K562 (cell line): ENCODE measurements around the gene BST1. TPM values are rescaled to one million over a fixed set of nuclear protein-coding genes. Genes with fewer than 3 reads are reported as not detected.

Source experiments
- ATAC-seq: fragments of 200-7000 bp; cut with Tn5 transposase; 3 replicates; pipeline ENCODE4 v1.9.1; 2020; ENCODE audit warnings: moderate library complexity
- BruUV-seq: library from RNA; stranded (reverse); fragments of 400-500 nt; replicated peaks from 2 replicates; lab custom pipeline; 2021; lab: Mats Ljungman, UMichigan
- CTCF ChIA-PET: fragments of 300-600 bp; formaldehyde crosslinking; extraction: SDS; loops from one replicate; lab custom pipeline; 2021; ENCODE audit warnings: low intra/inter-chr PET ratio; lab: Yijun Ruan, JAX
- POLR2A ChIA-PET: fragments of 300-600, 350-650 bp; sonication (Branson Sonifier 250); formaldehyde crosslinking; extraction: SDS; loops from one replicate; lab custom pipeline; 2021; ENCODE audit warnings: antibody characterized with exemption, inconsistent platforms; lab: Yijun Ruan, JAX
- DNase-seq, 4 experiments: peaks; one replicate each; pipeline versions ENCODE4 v3.0.0 to v3.0.0-alpha.2; 2011 to 2018; ENCODE audit warnings: low spot score in 3 of 4, mixed read lengths in 3 of 4; ENCODE audit errors: extremely low read depth in 1 of 4
- FAIRE-seq: peaks from 2 replicates; lab custom pipeline; 2011; peaks lifted over from hg19 to GRCh38; lab: Jason Lieb, UNC
- H2AFZ ChIP-seq: 2 replicates; pipeline ENCODE4 v1.6.0; 2011; ENCODE audit warnings: low read depth, low read length, control low read depth, inconsistent platforms
- H3K27ac ChIP-seq: fragments of 200-600 bp; 3 replicates; pipeline ENCODE4 v1.8.0; 2011; ENCODE audit warnings: low read depth, mild to moderate bottlenecking, control low read depth, inconsistent platforms, low read length, moderate library complexity, mixed read lengths; ENCODE audit errors: extremely low read depth
- H3K27me3 ChIP-seq, 2 experiments: fragments of 300-600 bp in 1 of 2; 2 replicates in 1 of 2; 3 replicates in 1 of 2; pipeline versions ENCODE4 v1.6.0 to v1.8.0; 2011; ENCODE audit warnings: inconsistent platforms in 2 of 2, low read length in 2 of 2, mild to moderate bottlenecking in 1 of 2, mixed read lengths in 1 of 2, moderate library complexity in 1 of 2; ENCODE audit not compliant: control insufficient read depth in 2 of 2, insufficient read depth in 2 of 2
- H3K36me3 ChIP-seq: fragments of 300-600 bp; 3 replicates; pipeline ENCODE4 v1.8.0; 2011; ENCODE audit warnings: mild to moderate bottlenecking, low read length, inconsistent platforms; ENCODE audit not compliant: control insufficient read depth, insufficient read depth
- H3K4me1 ChIP-seq, 2 experiments: fragments of 200-600 bp in 1 of 2; replicated peaks in 1 of 2; 2 replicates in 1 of 2; 3 replicates in 1 of 2; pipeline versions ENCODE4 v1.5.1 to v1.8.0; 2011; ENCODE audit warnings: inconsistent platforms in 2 of 2, low read length in 2 of 2, mild to moderate bottlenecking in 1 of 2, mixed read lengths in 1 of 2, moderate library complexity in 1 of 2; ENCODE audit not compliant: control insufficient read depth in 2 of 2, insufficient read depth in 2 of 2
- H3K4me2 ChIP-seq: 2 replicates; pipeline ENCODE4 v1.6.1; 2011; ENCODE audit warnings: low read length, control low read depth, inconsistent platforms, mixed read lengths; ENCODE audit not compliant: insufficient read depth
- H3K4me3 ChIP-seq: fragments of 200-600 bp; sonication (generic), shearing (Covaris generic); 2 replicates; pipeline ENCODE4 v1.5.1; 2016; ENCODE audit warnings: control low read depth, inconsistent platforms
- H3K79me2 ChIP-seq: fragments of 200-600 bp; 3 replicates; pipeline ENCODE4 v1.8.0; 2011; ENCODE audit warnings: low read length, inconsistent platforms; ENCODE audit not compliant: control insufficient read depth, insufficient read depth
- H3K9ac ChIP-seq, 2 experiments: 2 replicates each; pipeline versions ENCODE4 v1.6.0 to v1.6.1; 2011; ENCODE audit warnings: low read depth in 2 of 2, low read length in 2 of 2, control low read depth in 1 of 2, inconsistent platforms in 1 of 2, mild to moderate bottlenecking in 1 of 2, mixed read lengths in 1 of 2; ENCODE audit not compliant: insufficient read depth in 1 of 2
- H3K9me1 ChIP-seq: one replicate; pipeline ENCODE4 v1.6.0; 2011; ENCODE audit warnings: inconsistent platforms, mild to moderate bottlenecking, low read length, moderate library complexity; ENCODE audit not compliant: control insufficient read depth, insufficient read depth
- H3K9me3 ChIP-seq: replicated peaks from 2 replicates; pipeline ENCODE4 v1.5.1; 2011; ENCODE audit warnings: low read depth, low read length, inconsistent platforms; ENCODE audit not compliant: control insufficient read depth, insufficient read depth
- H4K20me1 ChIP-seq: replicated peaks from 2 replicates; pipeline ENCODE4 v1.6.1; 2011; ENCODE audit warnings: low read length, inconsistent platforms, mixed read lengths; ENCODE audit not compliant: control insufficient read depth, insufficient read depth
- FOXA3 ChIP-seq, 2 experiments: fragments of 450-650 bp in 1 of 2; sonication (generic) in 1 of 2; formaldehyde crosslinking; IDR thresholded peaks in 1 of 2; conservative IDR thresholded peaks in 1 of 2; 2 replicates each; pipeline versions ENCODE4 v1.4.0 to v1.8.0; 2020 to 2022; ENCODE audit warnings: mild to moderate bottlenecking in 2 of 2, missing genetic modification reagents in 1 of 2
- MAFF ChIP-seq: IDR thresholded peaks from 2 replicates; pipeline ENCODE4 v1.6.1; 2012; ENCODE audit warnings: low read length, improper control_type of control experiment
- UBTF ChIP-seq, 2 experiments: IDR thresholded peaks; 2 replicates each; pipeline ENCODE4 v1.6.1; 2012; ENCODE audit warnings: improper control_type of control experiment in 2 of 2, low read depth in 2 of 2, low read length in 2 of 2, borderline replicate concordance in 1 of 2
- WGBS: fragments of 100-300 bp; shearing (Covaris generic); methylation state at CpG from one replicate; pipeline ENCODE4 v1.1.6; 2016; ENCODE audit warnings: low coverage, mixed read lengths; ENCODE audit not compliant: insufficient coverage; ENCODE audit errors: missing lambda C conversion rate; 5-methylcytosine and 5-hydroxymethylcytosine counted together
- in situ Hi-C: fragments of 300-500 bp; cut with MboI; formaldehyde crosslinking; loops from 4 replicates; pipeline ENCODE4 v1.15.0; 2018; ENCODE audit warnings: inconsistent platforms, mixed read lengths
- intact Hi-C: fragments of 100-400 bp; cut with micrococcal nuclease; formaldehyde crosslinking; loops from 2 replicates; pipeline ENCODE4 v1.14.2; 2022
- polyA plus RNA-seq, 8 experiments: library from polyadenylated mRNA; depleted of rRNA in 4 of 8; stranded (reverse) in 5 of 8; unstranded in 3 of 8; fragments of >200 nt; fragmentation: Nextera tagmentation in 2 of 8; fragmentation: Illumina TruSeq in 1 of 8; extraction: Ambion mirVana in 2 of 8; extraction: Trizol in 1 of 8; gene quantifications; 2 replicates each; pipeline versions ENCODE4 v1.2.1 to v1.2.3, GENCODE V29; 2011 to 2014; ENCODE audit warnings: inconsistent platforms in 1 of 8, missing spikeins in 1 of 8
- total RNA-seq, 7 experiments: library from RNA; depleted of rRNA in 6 of 7; stranded (reverse); fragments of >200 nt in 6 of 7; fragmentation: Illumina TruSeq in 2 of 7; extraction: Trizol in 2 of 7; gene quantifications; 2 replicates each; pipeline versions ENCODE4 v1.2.1 to v1.2.3, GENCODE V29; 2011 to 2021; ENCODE audit warnings: low replicate concordance in 1 of 7

Gene BST1
- total and polyA plus RNA-seq, 9 of the 15 experiments (the other 6 are each of a cell fraction or from before 2014, with no cell fraction given), result 0.04 to 0.38 (median 0.07) TPM; not detected in 6

- no peaks in the 10 kb centered on the region for H4K20me1 ChIP-seq
- no peaks in the 10 kb centered on the region for H3K9me1 ChIP-seq
- CTCF ChIA-PET, result no interaction called here
- intact Hi-C loops, result no loop called here
- WGBS, result 2% methylated on average over 11 of the region's 11 CpGs
- H3K79me2 ChIP-seq, result no peaks in the 10 kb centered on the region
- no peak overlapping the region for H3K4me3 ChIP-seq
- no peak overlapping the region for H3K4me2 ChIP-seq
- in situ Hi-C loops, result no loop called here
- H3K9ac ChIP-seq, result no peak overlapping the region
- H3K4me1 ChIP-seq, result no peaks in the 10 kb centered on the region
- no peak overlapping the region for H3K27ac ChIP-seq
- peaks cover 11 to 13% of the 10 kb centered on the region in 2 experiments; a peak in 4 of 5 replicates for H3K27me3 ChIP-seq
- DNase-seq, result no peak
- BruUV-seq, result no TSS peak
- ATAC-seq, result no peak
- no peak for TF ChIP-seq FOXA3 (CRISPR knock-in tag; conservative IDR thresholded peaks at IDR 0.05 in 1 of 2, IDR thresholded peaks at IDR 0.05 in 1 of 2)
- TF ChIP-seq MAFF, result no peak
- no peak for TF ChIP-seq UBTF (IDR thresholded peaks at IDR 0.05; ENCODE audit: borderline replicate concordance in 1 of 2, low read depth in 2 of 2, low read length in 2 of 2)
- POLR2A ChIA-PET, result no interaction called here
- no peaks in the 10 kb centered on the region for H3K36me3 ChIP-seq
- H2AFZ ChIP-seq, result no peak overlapping the region
- FAIRE-seq, result no peak
- H3K9me3 ChIP-seq, result no peaks in the 10 kb centered on the region
Measured at GRCh38 chr4:15740764-15741404, 38.0 kb downstream of the BST1 start.
